H1 (cell line): ENCODE results near the gene PFKFB3. TPM values are rescaled to one million over a fixed set of nuclear protein-coding genes. Genes with fewer than 3 reads are reported as not detected.

ENCODE experiments used
- CBX5 ChIP-seq: fragments of 300-800, 300-1000 bp; sonication (generic); IDR thresholded peaks from 2 replicates; pipeline ENCODE4 v1.7.1; 2016; ENCODE audit warnings: antibody characterized with exemption, low read length, low read depth
- EP300 ChIP-seq, 2 experiments: IDR thresholded peaks; 1 replicate in 1 of 2; 2 replicates in 1 of 2; pipeline ENCODE4 v1.6.1; 2011 to 2012; ENCODE audit warnings: low read depth in 2 of 2, low read length in 2 of 2, mild to moderate bottlenecking in 2 of 2, borderline replicate concordance in 1 of 2, inconsistent platforms in 1 of 2, moderate library complexity in 1 of 2
- POLR2A ChIP-seq, 2 experiments: IDR thresholded peaks; 1 replicate in 1 of 2; 2 replicates in 1 of 2; pipeline ENCODE4 v1.6.1; 2011; ENCODE audit warnings: low read depth in 2 of 2, low read length in 2 of 2, mild to moderate bottlenecking in 2 of 2; ENCODE audit errors: control extremely low read depth in 1 of 2
- YY1 ChIP-seq: IDR thresholded peaks from 2 replicates; pipeline ENCODE4 v1.6.1; 2011; ENCODE audit warnings: low read depth, mild to moderate bottlenecking, low read length
- polyA plus RNA-seq, 7 experiments: library from polyadenylated mRNA; depleted of rRNA in 3 of 7; stranded (reverse) in 5 of 7; unstranded in 2 of 7; fragments of >200 nt in 5 of 7; fragments of 200-250 nt in 2 of 7; gene quantifications; 1 replicate in 5 of 7; 2 replicates in 1 of 7; 4 replicates in 1 of 7; pipeline versions ENCODE4 v1.2.1 to v1.2.3, GENCODE V29; 2011 to 2013; ENCODE audit warnings: missing spikeins in 2 of 7, mixed read lengths in 2 of 7
- total RNA-seq: library from RNA; stranded (reverse); fragmentation: NEBNext Ultra II Directional; extraction: Animal tissue kit (Norgen Biotek cat#: 25700); gene quantifications from 2 replicates; pipeline ENCODE4 v1.2.1, GENCODE V29; 2021

The PFKFB3 gene
- total and polyA plus RNA-seq, 2 of the 8 experiments (the other 6 are each of a cell fraction or from before 2014, with no cell fraction given): 15.6 to 32.0 TPM

DNA sequence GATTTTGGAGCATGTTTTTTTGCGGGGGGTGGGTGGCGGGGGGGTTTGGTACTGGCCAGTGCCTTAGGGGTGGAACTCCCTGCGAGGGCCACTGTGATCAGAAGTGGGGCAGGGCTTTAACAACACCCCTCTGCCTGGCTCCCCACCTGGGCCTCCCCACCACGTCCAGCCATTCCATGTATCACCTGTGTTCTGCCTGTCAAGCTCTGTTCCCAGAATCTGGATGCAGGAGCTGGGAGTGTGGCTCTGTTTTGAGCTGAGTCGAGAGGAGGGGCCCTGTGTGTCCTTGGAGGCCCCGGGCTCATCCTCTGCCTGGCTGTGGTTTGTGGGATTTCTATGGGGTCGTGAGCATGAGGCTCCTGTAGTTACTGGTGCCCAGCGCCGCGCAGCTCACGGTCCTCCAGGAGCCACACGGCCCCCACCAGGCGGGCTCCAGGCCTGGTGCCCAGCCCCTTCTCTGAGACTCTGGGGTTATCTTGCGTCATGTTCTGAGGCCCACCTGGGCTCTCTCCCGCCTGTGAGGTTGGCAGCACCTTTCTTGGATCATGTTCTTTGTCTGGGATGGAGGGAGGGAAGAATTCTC is 29.6 kb downstream of the PFKFB3 start (continued):
- TF ChIP-seq POLR2A (IDR thresholded peaks at IDR 0.05; ENCODE audit: control extremely low read depth in 1 of 2, low read depth in 2 of 2, low read length in 2 of 2) (no peak), EP300 (IDR thresholded peaks at IDR 0.05; ENCODE audit: borderline replicate concordance in 1 of 2, low read depth in 2 of 2, low read length in 2 of 2) (no peak), CBX5 (no peak), YY1 (no peak)
- TF ChIP-seq, all 59 proteins: peak for 0
